Ishikawa (cell line): ENCODE results near the gene STX3.

Experiments
- CEBPB ChIP-seq: IDR thresholded peaks from 2 replicates; pipeline ENCODE4 v1.6.1; 2012
- EGR1 ChIP-seq: IDR thresholded peaks from 2 replicates; pipeline ENCODE4 v1.6.1; 2012
- EP300 ChIP-seq: IDR thresholded peaks from 2 replicates; pipeline ENCODE4 v1.6.1; 2012; ENCODE audit warnings: borderline replicate concordance
- FOXM1 ChIP-seq: IDR thresholded peaks from 2 replicates; pipeline ENCODE4 v1.6.1; 2012; ENCODE audit warnings: low read depth, borderline replicate concordance
- RAD21 ChIP-seq: IDR thresholded peaks from 2 replicates; pipeline ENCODE4 v1.6.1; 2012; ENCODE audit warnings: low read depth
- TCF12 ChIP-seq: IDR thresholded peaks from 2 replicates; pipeline ENCODE4 v1.6.1; 2012; ENCODE audit warnings: low read depth
- ZBTB7A ChIP-seq: IDR thresholded peaks from 2 replicates; pipeline ENCODE4 v1.6.1; 2012; ENCODE audit warnings: low read depth
- TF ChIP-seq, protein P1 (sequence below): IDR thresholded peaks from 2 replicates; pipeline ENCODE4 v1.6.1; 2012; ENCODE audit warnings: low read depth, mild to moderate bottlenecking
- TF ChIP-seq, protein P2 (sequence below): IDR thresholded peaks from 2 replicates; pipeline ENCODE4 v1.6.1; 2012
- TF ChIP-seq, protein P3 (sequence below): IDR thresholded peaks from 2 replicates; pipeline ENCODE4 v1.6.1; 2012

DNA sequence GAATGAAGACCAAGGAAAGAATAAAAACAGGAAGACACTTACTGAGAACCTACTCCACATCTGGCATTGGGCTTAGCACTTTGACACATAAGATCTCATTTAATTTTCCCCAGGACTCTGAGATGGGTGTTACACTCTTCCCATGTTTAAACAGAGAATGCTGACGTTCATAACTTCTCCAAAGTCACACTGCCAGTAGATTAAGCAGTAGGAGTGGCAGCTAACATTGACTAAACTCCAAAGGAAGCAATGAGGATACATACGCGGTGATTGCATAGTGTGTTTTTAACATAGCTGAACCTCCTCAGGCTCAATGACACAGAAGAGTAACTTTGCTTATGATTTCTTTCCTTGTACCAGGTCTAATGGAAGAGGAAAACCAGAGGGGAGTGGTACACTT is 27.0 kb upstream of the STX3 start:
- TF ChIP-seq TCF12 (no peak), EP300 (no peak), CEBPB (no peak), FOXM1 (no peak), RAD21 (no peak), EGR1 (no peak), ZBTB7A (no peak)
- TF ChIP-seq, protein P1, sequence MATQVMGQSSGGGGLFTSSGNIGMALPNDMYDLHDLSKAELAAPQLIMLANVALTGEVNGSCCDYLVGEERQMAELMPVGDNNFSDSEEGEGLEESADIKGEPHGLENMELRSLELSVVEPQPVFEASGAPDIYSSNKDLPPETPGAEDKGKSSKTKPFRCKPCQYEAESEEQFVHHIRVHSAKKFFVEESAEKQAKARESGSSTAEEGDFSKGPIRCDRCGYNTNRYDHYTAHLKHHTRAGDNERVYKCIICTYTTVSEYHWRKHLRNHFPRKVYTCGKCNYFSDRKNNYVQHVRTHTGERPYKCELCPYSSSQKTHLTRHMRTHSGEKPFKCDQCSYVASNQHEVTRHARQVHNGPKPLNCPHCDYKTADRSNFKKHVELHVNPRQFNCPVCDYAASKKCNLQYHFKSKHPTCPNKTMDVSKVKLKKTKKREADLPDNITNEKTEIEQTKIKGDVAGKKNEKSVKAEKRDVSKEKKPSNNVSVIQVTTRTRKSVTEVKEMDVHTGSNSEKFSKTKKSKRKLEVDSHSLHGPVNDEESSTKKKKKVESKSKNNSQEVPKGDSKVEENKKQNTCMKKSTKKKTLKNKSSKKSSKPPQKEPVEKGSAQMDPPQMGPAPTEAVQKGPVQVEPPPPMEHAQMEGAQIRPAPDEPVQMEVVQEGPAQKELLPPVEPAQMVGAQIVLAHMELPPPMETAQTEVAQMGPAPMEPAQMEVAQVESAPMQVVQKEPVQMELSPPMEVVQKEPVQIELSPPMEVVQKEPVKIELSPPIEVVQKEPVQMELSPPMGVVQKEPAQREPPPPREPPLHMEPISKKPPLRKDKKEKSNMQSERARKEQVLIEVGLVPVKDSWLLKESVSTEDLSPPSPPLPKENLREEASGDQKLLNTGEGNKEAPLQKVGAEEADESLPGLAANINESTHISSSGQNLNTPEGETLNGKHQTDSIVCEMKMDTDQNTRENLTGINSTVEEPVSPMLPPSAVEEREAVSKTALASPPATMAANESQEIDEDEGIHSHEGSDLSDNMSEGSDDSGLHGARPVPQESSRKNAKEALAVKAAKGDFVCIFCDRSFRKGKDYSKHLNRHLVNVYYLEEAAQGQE: no peak
- TF ChIP-seq, protein P2, sequence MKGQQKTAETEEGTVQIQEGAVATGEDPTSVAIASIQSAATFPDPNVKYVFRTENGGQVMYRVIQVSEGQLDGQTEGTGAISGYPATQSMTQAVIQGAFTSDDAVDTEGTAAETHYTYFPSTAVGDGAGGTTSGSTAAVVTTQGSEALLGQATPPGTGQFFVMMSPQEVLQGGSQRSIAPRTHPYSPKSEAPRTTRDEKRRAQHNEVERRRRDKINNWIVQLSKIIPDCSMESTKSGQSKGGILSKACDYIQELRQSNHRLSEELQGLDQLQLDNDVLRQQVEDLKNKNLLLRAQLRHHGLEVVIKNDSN: no peak
- TF ChIP-seq, protein P3, sequence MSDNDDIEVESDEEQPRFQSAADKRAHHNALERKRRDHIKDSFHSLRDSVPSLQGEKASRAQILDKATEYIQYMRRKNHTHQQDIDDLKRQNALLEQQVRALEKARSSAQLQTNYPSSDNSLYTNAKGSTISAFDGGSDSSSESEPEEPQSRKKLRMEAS: no peak
